ENCODE data around the gene BRD3OS.
A peak's percentile ranks its signal among the peaks of the same experiment; 100 is the strongest.

BRD3OS gene

GRCh38 chr9:134007150-134007549 lies 18.1 kb upstream of the BRD3OS start:
- DNase-seq = no peak

GRCh38 chr9:134007571-134007970 lies 17.7 kb upstream of the BRD3OS start:
- DNase-seq = no peak

- no peak for DNase-seq
Observed at GRCh38 chr9:134010310-134011173, 14.7 kb upstream of the BRD3OS start.

GRCh38 chr9:134011401-134011800 lies 13.9 kb upstream of the BRD3OS start:
- no peak for DNase-seq

GRCh38 chr9:134014946-134015345 lies 10.3 kb upstream of the BRD3OS start:
- DNase-seq = no peak

GRCh38 chr9:134024214-134024792 lies 978 bp upstream of the BRD3OS start:
- peak; percentile 28 for DNase-seq

GRCh38 chr9:134025606-134026541 lies 593 bp downstream of the BRD3OS start:
- DNase-seq = peak; percentile 71

- DNase-seq = peak; percentile 43
Observed at GRCh38 chr9:134026581-134026980, 1.3 kb downstream of the BRD3OS start.

GRCh38 chr9:134026981-134027380 lies 1.7 kb downstream of the BRD3OS start:
- no peak for DNase-seq

- no peak for DNase-seq
Observed at GRCh38 chr9:134027561-134027960, 2.3 kb downstream of the BRD3OS start.

GRCh38 chr9:134028076-134028475 lies 2.8 kb downstream of the BRD3OS start:
- no peak for DNase-seq

- peak; percentile 49 for DNase-seq
Observed at GRCh38 chr9:134028575-134029247, 3.4 kb downstream of the BRD3OS start.

GRCh38 chr9:134029248-134030226 lies 4.3 kb downstream of the BRD3OS start:
- DNase-seq = peak; percentile 18

- DNase-seq = peak; percentile 37
Observed at GRCh38 chr9:134030821-134031470, 5.7 kb downstream of the BRD3OS start.

- DNase-seq = no peak
Observed at GRCh38 chr9:134031783-134032182, 6.5 kb downstream of the BRD3OS start.

GRCh38 chr9:134032456-134033222 lies 7.4 kb downstream of the BRD3OS start:
- no peak for DNase-seq

- no peak for DNase-seq
Observed at GRCh38 chr9:134033516-134034214, 8.4 kb downstream of the BRD3OS start.

- DNase-seq = no peak
Observed at GRCh38 chr9:134034215-134035040, 9.1 kb downstream of the BRD3OS start.

All from islet precursor cell (in vitro differentiated cells).